ENCODE data around the gene SLC35F3. TPM values are rescaled to one million over a fixed set of nuclear protein-coding genes. Genes with fewer than 3 reads are reported as not detected.

The SLC35F3 gene
- total and polyA plus RNA-seq, 4 donors = 3.5 to 13.5 (median 11.9) TPM

- Histone ChIP-seq H3K36me3 (ENCODE audit: control insufficient read depth, insufficient read depth, low read length) (no peaks in the 10 kb centered on the region), H3K4me1 (ENCODE audit: control insufficient read depth, insufficient read depth, low read length) (peaks cover 3% of the 10 kb centered on the region), H3K9me3 (ENCODE audit: control insufficient read depth, insufficient read depth, low read length) (no peaks in the 10 kb centered on the region), H3K27me3 (ENCODE audit: control insufficient read depth, insufficient read depth, low read length) (no peaks in the 10 kb centered on the region), H3K4me3 (ENCODE audit: low read depth, low read length) (no peak overlapping the region), H3K27ac (ENCODE audit: low read depth, low read length) (no peak overlapping the region)
- 39% methylated on average over 5 of the region's 5 CpGs for WGBS (ENCODE audit: insufficient coverage)
- peak in 2 of 6 donors; percentile 28 to 88 for DNase-seq (ENCODE audit: low read depth in 4 of 6, low spot score in 6 of 6)
Observed at GRCh38 chr1:234000557-234001041, 96.1 kb downstream of the SLC35F3 start.

- H3K27me3 ChIP-seq (ENCODE audit: control insufficient read depth, insufficient read depth, low read length) = no peaks in the 10 kb centered on the region
- no peaks in the 10 kb centered on the region for H3K36me3 ChIP-seq (ENCODE audit: control insufficient read depth, insufficient read depth, low read length)
- no peak for DNase-seq (ENCODE audit: low read depth in 4 of 6, low spot score in 6 of 6)
- H3K9me3 ChIP-seq (ENCODE audit: control insufficient read depth, insufficient read depth, low read length) = no peaks in the 10 kb centered on the region
- H3K4me3 ChIP-seq (ENCODE audit: low read depth, low read length) = no peak overlapping the region
- H3K4me1 ChIP-seq (ENCODE audit: control insufficient read depth, insufficient read depth, low read length) = peaks cover 3% of the 10 kb centered on the region
- no peak overlapping the region for H3K27ac ChIP-seq (ENCODE audit: low read depth, low read length)
Observed at GRCh38 chr1:234001817-234002216, 97.3 kb downstream of the SLC35F3 start.

GRCh38 chr1:234004591-234004990, 100.1 kb downstream of the SLC35F3 start:
- Histone ChIP-seq H3K27me3 (ENCODE audit: control insufficient read depth, insufficient read depth, low read length) (no peaks in the 10 kb centered on the region), H3K4me1 (ENCODE audit: control insufficient read depth, insufficient read depth, low read length) (no peaks in the 10 kb centered on the region), H3K4me3 (ENCODE audit: low read depth, low read length) (no peak overlapping the region), H3K36me3 (ENCODE audit: control insufficient read depth, insufficient read depth, low read length) (no peaks in the 10 kb centered on the region), H3K9me3 (ENCODE audit: control insufficient read depth, insufficient read depth, low read length) (no peaks in the 10 kb centered on the region), H3K27ac (ENCODE audit: low read depth, low read length) (no peak overlapping the region)
- DNase-seq (ENCODE audit: low read depth in 4 of 6, low spot score in 6 of 6) = no peak

- DNase-seq (ENCODE audit: low read depth in 4 of 6, low spot score in 6 of 6) = no peak
- Histone ChIP-seq H3K27ac (ENCODE audit: low read depth, low read length) (no peak overlapping the region), H3K27me3 (ENCODE audit: control insufficient read depth, insufficient read depth, low read length) (no peaks in the 10 kb centered on the region), H3K36me3 (ENCODE audit: control insufficient read depth, insufficient read depth, low read length) (no peaks in the 10 kb centered on the region), H3K9me3 (ENCODE audit: control insufficient read depth, insufficient read depth, low read length) (no peaks in the 10 kb centered on the region), H3K4me1 (ENCODE audit: control insufficient read depth, insufficient read depth, low read length) (no peaks in the 10 kb centered on the region), H3K4me3 (ENCODE audit: low read depth, low read length) (no peak overlapping the region)
- WGBS (ENCODE audit: insufficient coverage) = 100% methylated on average over 1 of the region's 1 CpG
Observed at GRCh38 chr1:234007684-234008083, 103.2 kb downstream of the SLC35F3 start.

GRCh38 chr1:234008591-234008990, 104.1 kb downstream of the SLC35F3 start:
- H3K4me1 ChIP-seq (ENCODE audit: control insufficient read depth, insufficient read depth, low read length) = no peaks in the 10 kb centered on the region
- no peaks in the 10 kb centered on the region for H3K36me3 ChIP-seq (ENCODE audit: control insufficient read depth, insufficient read depth, low read length)
- DNase-seq (ENCODE audit: low read depth in 4 of 6, low spot score in 6 of 6) = no peak
- H3K9me3 ChIP-seq (ENCODE audit: control insufficient read depth, insufficient read depth, low read length) = no peaks in the 10 kb centered on the region
- no peak overlapping the region for H3K4me3 ChIP-seq (ENCODE audit: low read depth, low read length)
- no peaks in the 10 kb centered on the region for H3K27me3 ChIP-seq (ENCODE audit: control insufficient read depth, insufficient read depth, low read length)
- H3K27ac ChIP-seq (ENCODE audit: low read depth, low read length) = no peak overlapping the region

- Histone ChIP-seq H3K27ac (ENCODE audit: low read depth, low read length) (no peak overlapping the region), H3K4me1 (ENCODE audit: control insufficient read depth, insufficient read depth, low read length) (no peaks in the 10 kb centered on the region), H3K27me3 (ENCODE audit: control insufficient read depth, insufficient read depth, low read length) (no peaks in the 10 kb centered on the region), H3K36me3 (ENCODE audit: control insufficient read depth, insufficient read depth, low read length) (no peaks in the 10 kb centered on the region), H3K9me3 (ENCODE audit: control insufficient read depth, insufficient read depth, low read length) (no peaks in the 10 kb centered on the region), H3K4me3 (ENCODE audit: low read depth, low read length) (no peak overlapping the region)
- WGBS (ENCODE audit: insufficient coverage) = no CpG with 5 or more reads among the region's 1 CpG
- DNase-seq (ENCODE audit: low read depth in 4 of 6, low spot score in 6 of 6) = no peak
Observed at GRCh38 chr1:234009668-234010067, 105.2 kb downstream of the SLC35F3 start.

- H3K4me1 ChIP-seq (ENCODE audit: control insufficient read depth, insufficient read depth, low read length) = no peaks in the 10 kb centered on the region
- no peaks in the 10 kb centered on the region for H3K36me3 ChIP-seq (ENCODE audit: control insufficient read depth, insufficient read depth, low read length)
- no peak overlapping the region for H3K4me3 ChIP-seq (ENCODE audit: low read depth, low read length)
- no peak overlapping the region for H3K27ac ChIP-seq (ENCODE audit: low read depth, low read length)
- no peaks in the 10 kb centered on the region for H3K27me3 ChIP-seq (ENCODE audit: control insufficient read depth, insufficient read depth, low read length)
- H3K9me3 ChIP-seq (ENCODE audit: control insufficient read depth, insufficient read depth, low read length) = no peaks in the 10 kb centered on the region
- no peak for DNase-seq (ENCODE audit: low read depth in 4 of 6, low spot score in 6 of 6)
- WGBS (ENCODE audit: insufficient coverage) = no CpG with 5 or more reads among the region's 3 CpGs
Observed at GRCh38 chr1:234014208-234014607, 109.7 kb downstream of the SLC35F3 start.

- H3K27ac ChIP-seq (ENCODE audit: low read depth, low read length) = no peak overlapping the region
- H3K36me3 ChIP-seq (ENCODE audit: control insufficient read depth, insufficient read depth, low read length) = no peaks in the 10 kb centered on the region
- no peak overlapping the region for H3K4me3 ChIP-seq (ENCODE audit: low read depth, low read length)
- H3K9me3 ChIP-seq (ENCODE audit: control insufficient read depth, insufficient read depth, low read length) = no peaks in the 10 kb centered on the region
- no peaks in the 10 kb centered on the region for H3K27me3 ChIP-seq (ENCODE audit: control insufficient read depth, insufficient read depth, low read length)
- DNase-seq (ENCODE audit: low read depth in 4 of 6, low spot score in 6 of 6) = no peak
- 86% methylated on average over 3 of the region's 4 CpGs for WGBS (ENCODE audit: insufficient coverage)
- H3K4me1 ChIP-seq (ENCODE audit: control insufficient read depth, insufficient read depth, low read length) = no peaks in the 10 kb centered on the region
Observed at GRCh38 chr1:234018816-234019215, 114.3 kb downstream of the SLC35F3 start.

GRCh38 chr1:234019387-234019786, 114.9 kb downstream of the SLC35F3 start:
- Histone ChIP-seq H3K27ac (ENCODE audit: low read depth, low read length) (no peak overlapping the region), H3K27me3 (ENCODE audit: control insufficient read depth, insufficient read depth, low read length) (no peaks in the 10 kb centered on the region), H3K4me1 (ENCODE audit: control insufficient read depth, insufficient read depth, low read length) (no peaks in the 10 kb centered on the region), H3K36me3 (ENCODE audit: control insufficient read depth, insufficient read depth, low read length) (no peaks in the 10 kb centered on the region), H3K9me3 (ENCODE audit: control insufficient read depth, insufficient read depth, low read length) (no peaks in the 10 kb centered on the region), H3K4me3 (ENCODE audit: low read depth, low read length) (no peak overlapping the region)
- DNase-seq (ENCODE audit: low read depth in 4 of 6, low spot score in 6 of 6) = no peak
- WGBS (ENCODE audit: insufficient coverage) = 100% methylated on average over 2 of the region's 2 CpGs

GRCh38 chr1:234022302-234022701, 117.8 kb downstream of the SLC35F3 start:
- H3K4me1 ChIP-seq (ENCODE audit: control insufficient read depth, insufficient read depth, low read length) = no peaks in the 10 kb centered on the region
- DNase-seq (ENCODE audit: low read depth in 4 of 6, low spot score in 6 of 6) = no peak
- no peak overlapping the region for H3K27ac ChIP-seq (ENCODE audit: low read depth, low read length)
- H3K36me3 ChIP-seq (ENCODE audit: control insufficient read depth, insufficient read depth, low read length) = no peaks in the 10 kb centered on the region
- 100% methylated on average over 2 of the region's 2 CpGs for WGBS (ENCODE audit: insufficient coverage)
- H3K4me3 ChIP-seq (ENCODE audit: low read depth, low read length) = no peak overlapping the region
- H3K9me3 ChIP-seq (ENCODE audit: control insufficient read depth, insufficient read depth, low read length) = no peaks in the 10 kb centered on the region
- no peaks in the 10 kb centered on the region for H3K27me3 ChIP-seq (ENCODE audit: control insufficient read depth, insufficient read depth, low read length)
